ENCODE results near the gene RPTOR. TPM values are rescaled to one million over a fixed set of nuclear protein-coding genes. Genes with fewer than 3 reads are reported as not detected.

Gene RPTOR
- total RNA-seq, 2 donors from 2014 or later = 62.0 to 228 TPM

DNA sequence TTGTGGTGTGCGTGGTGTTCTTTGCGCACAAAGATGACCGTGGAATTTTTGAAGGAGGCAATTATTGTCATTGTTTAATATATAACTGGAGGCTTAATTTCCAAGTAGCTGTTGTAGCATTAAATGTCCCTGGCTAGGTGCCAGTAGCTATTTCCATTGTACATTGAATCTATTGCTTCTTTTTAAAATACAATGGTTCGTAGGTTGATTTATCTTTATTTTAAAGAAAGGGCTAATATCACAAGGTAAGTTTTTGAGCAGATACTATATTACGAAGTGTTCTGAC lies 127.1 kb downstream of the RPTOR start:
- Mint-ChIP-seq H3K9me3 (no peaks in the 10 kb centered on the region), H3K4me3 (no peak overlapping the region), H3K36me3 (ENCODE audit: low read depth) (peaks cover 5% of the 10 kb centered on the region), H3K4me1 (peaks cover 44% of the 10 kb centered on the region), H3K27me3 (no peaks in the 10 kb centered on the region), H3K27ac (no peak overlapping the region)
- no peak for ATAC-seq (replicated peaks)

GRCh38 chr17:80673152-80673920 lies 128.7 kb downstream of the RPTOR start:
- Mint-ChIP-seq H3K4me3 (peak overlapping the region; percentile 63), H3K36me3 (ENCODE audit: low read depth) (peaks cover 10% of the 10 kb centered on the region), H3K4me1 (peaks cover 45% of the 10 kb centered on the region), H3K27me3 (no peaks in the 10 kb centered on the region), H3K9me3 (no peaks in the 10 kb centered on the region), H3K27ac (peak overlapping the region; percentile 24)
- ATAC-seq (replicated peaks) = peak; percentile 18

GRCh38 chr17:80675438-80676095 lies 130.9 kb downstream of the RPTOR start:
- no peak for ATAC-seq (replicated peaks)
- H3K36me3 Mint-ChIP-seq (ENCODE audit: low read depth) = peaks cover 10% of the 10 kb centered on the region
- peak overlapping the region; percentile 87 for H3K27ac Mint-ChIP-seq
- H3K4me3 Mint-ChIP-seq = peak overlapping the region; percentile 66
- H3K9me3 Mint-ChIP-seq = no peaks in the 10 kb centered on the region
- no peaks in the 10 kb centered on the region for H3K27me3 Mint-ChIP-seq
- H3K4me1 Mint-ChIP-seq = peaks cover 46% of the 10 kb centered on the region

DNA sequence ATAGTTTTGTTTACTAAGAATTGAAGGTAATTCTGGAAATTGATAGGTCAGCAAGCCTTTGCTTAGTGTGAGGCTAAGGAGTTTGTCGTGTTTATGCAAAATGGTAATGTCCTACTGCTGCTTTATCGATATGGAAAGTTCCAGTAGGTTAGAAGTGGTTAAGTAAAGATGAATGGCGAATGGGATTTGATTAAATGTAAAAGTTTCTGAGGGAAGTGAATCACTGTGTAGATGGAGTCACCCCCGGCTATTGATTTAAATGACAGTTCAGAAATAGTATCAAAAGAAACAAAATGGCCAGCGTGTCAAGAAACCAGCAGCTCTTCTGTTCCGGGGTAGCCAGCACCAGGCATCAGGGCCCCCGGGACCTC lies 131.4 kb downstream of the RPTOR start:
- Mint-ChIP-seq H3K4me3 (peak overlapping the region; percentile 66), H3K27ac (peak overlapping the region; percentile 87), H3K27me3 (no peaks in the 10 kb centered on the region), H3K4me1 (peaks cover 44% of the 10 kb centered on the region), H3K36me3 (ENCODE audit: low read depth) (peaks cover 8% of the 10 kb centered on the region), H3K9me3 (no peaks in the 10 kb centered on the region)
- ATAC-seq (replicated peaks) = peak; percentile 52

DNA sequence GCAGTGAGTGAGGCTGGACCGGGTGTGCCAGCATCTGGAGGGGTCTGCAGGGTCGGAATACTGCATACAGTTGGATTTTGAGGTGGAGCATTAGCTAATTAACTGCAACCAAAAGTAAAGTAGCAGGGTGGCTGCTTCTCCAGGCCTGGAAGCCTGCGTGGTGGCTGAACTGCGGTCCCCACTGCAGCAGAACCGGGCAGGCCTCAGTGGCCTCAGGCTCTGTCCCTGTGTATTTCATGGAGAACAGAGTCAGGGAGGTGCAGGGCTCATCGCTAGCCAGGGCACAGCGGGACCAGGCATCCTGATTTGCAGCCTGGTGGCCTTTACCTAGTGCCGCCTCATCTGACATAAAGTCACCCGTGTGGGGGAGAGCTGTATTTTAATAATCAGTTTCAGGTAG lies 131.9 kb downstream of the RPTOR start:
- no peak for ATAC-seq (replicated peaks)
- Mint-ChIP-seq H3K27ac (peak overlapping the region; percentile 87), H3K4me1 (peaks cover 40% of the 10 kb centered on the region), H3K4me3 (peak overlapping the region; percentile 66), H3K9me3 (no peaks in the 10 kb centered on the region), H3K36me3 (ENCODE audit: low read depth) (peaks cover 5% of the 10 kb centered on the region), H3K27me3 (no peaks in the 10 kb centered on the region)

DNA sequence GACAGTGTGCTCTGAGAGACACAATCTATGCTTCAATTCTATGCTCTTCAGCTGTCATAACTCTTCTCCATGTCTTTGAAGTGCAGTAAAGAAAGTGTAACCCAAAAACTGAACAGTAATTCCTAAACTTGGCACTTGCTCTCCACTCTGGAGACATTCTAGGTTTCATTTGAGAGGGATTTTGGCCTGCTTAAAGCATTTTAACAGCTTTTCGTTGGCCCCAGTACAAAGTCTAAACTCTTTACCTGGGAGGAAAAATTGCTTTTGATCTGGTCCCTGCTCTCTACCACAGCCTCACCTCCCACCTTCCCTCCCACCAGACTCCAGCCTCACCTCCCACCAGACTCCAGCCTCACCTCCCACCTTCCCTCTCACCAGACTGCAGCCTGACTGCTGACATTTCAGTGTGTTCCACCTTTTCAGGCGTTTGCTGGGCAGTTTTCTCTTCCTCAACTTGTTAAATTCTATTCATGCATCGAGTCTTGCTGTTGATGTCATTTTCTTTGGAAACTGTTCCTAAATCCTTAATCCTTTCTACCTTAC lies 132.6 kb downstream of the RPTOR start:
- H3K27me3 Mint-ChIP-seq = no peaks in the 10 kb centered on the region
- H3K36me3 Mint-ChIP-seq (ENCODE audit: low read depth) = peaks cover 5% of the 10 kb centered on the region
- H3K4me1 Mint-ChIP-seq = peaks cover 40% of the 10 kb centered on the region
- peak; percentile 25 for ATAC-seq (replicated peaks)
- H3K27ac Mint-ChIP-seq = peak overlapping the region; percentile 87
- H3K4me3 Mint-ChIP-seq = peak overlapping the region; percentile 66
- H3K9me3 Mint-ChIP-seq = no peaks in the 10 kb centered on the region

- Mint-ChIP-seq H3K4me3 (peak overlapping the region; percentile 66), H3K9me3 (no peaks in the 10 kb centered on the region), H3K36me3 (ENCODE audit: low read depth) (peaks cover 14% of the 10 kb centered on the region), H3K27ac (peak overlapping the region; percentile 87), H3K4me1 (peaks cover 30% of the 10 kb centered on the region), H3K27me3 (no peaks in the 10 kb centered on the region)
- ATAC-seq (replicated peaks) = no peak
These were observed 135.2 kb downstream of the RPTOR start for GRCh38 chr17:80679816-80680215.

GRCh38 chr17:80681215-80681614 lies 136.6 kb downstream of the RPTOR start:
- Mint-ChIP-seq H3K4me3 (no peak overlapping the region), H3K36me3 (ENCODE audit: low read depth) (peaks cover 14% of the 10 kb centered on the region), H3K27me3 (no peaks in the 10 kb centered on the region), H3K4me1 (peaks cover 23% of the 10 kb centered on the region), H3K9me3 (no peaks in the 10 kb centered on the region), H3K27ac (no peak overlapping the region)
- ATAC-seq (replicated peaks) = no peak

GRCh38 chr17:80682372-80682771 lies 137.7 kb downstream of the RPTOR start:
- peaks cover 20% of the 10 kb centered on the region for H3K4me1 Mint-ChIP-seq
- H3K4me3 Mint-ChIP-seq = no peak overlapping the region
- H3K27ac Mint-ChIP-seq = peak overlapping the region; percentile 41
- H3K36me3 Mint-ChIP-seq (ENCODE audit: low read depth) = peaks cover 13% of the 10 kb centered on the region
- no peaks in the 10 kb centered on the region for H3K9me3 Mint-ChIP-seq
- no peaks in the 10 kb centered on the region for H3K27me3 Mint-ChIP-seq
- no peak for ATAC-seq (replicated peaks)

DNA sequence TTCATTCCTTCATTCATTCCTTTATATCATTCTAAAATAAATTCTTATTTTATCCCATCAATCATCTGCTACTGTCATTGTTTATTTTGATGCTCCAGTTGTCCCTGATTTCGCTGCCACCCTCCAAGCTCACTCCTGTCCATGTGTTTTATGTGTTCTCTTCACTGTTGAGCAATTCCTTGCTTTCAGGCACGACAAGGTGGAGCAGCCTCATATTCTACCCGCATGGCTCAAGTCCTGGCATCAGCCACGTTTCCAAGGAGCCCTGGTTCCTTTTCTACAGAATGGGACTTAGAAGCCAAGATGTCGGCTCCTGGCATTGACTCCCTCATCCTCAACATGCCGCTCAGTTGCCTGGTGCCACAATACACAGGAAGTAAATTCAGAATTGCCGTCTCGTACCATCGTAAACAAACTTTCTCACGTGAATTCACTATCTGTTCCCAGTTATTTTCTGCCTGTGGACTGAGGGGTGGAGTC lies 139.0 kb downstream of the RPTOR start:
- H3K27me3 Mint-ChIP-seq = no peaks in the 10 kb centered on the region
- H3K9me3 Mint-ChIP-seq = no peaks in the 10 kb centered on the region
- H3K27ac Mint-ChIP-seq = peak overlapping the region; percentile 65
- ATAC-seq (replicated peaks) = no peak
- peaks cover 7% of the 10 kb centered on the region for H3K4me1 Mint-ChIP-seq
- peaks cover 9% of the 10 kb centered on the region for H3K36me3 Mint-ChIP-seq (ENCODE audit: low read depth)
- no peak overlapping the region for H3K4me3 Mint-ChIP-seq

DNA sequence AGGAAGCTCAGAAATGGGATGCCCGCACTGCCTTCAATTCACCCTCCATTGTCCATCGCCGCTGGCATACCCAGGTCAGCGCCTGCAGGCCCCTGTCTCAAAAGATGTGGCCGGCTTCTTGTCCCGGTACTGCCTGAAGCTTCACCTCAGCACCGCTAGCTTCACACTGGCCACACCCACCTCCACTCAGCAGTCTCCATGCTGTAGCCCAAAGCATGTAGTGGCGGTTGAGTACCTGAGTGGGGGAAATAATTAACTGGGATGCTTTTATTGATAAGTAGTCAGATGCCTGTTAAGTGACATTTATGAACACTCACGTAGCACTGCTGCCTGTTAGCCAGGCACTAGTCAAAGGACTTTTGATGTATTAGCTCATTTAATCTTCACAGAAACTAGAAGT lies 143.2 kb downstream of the RPTOR start:
- peak overlapping the region; percentile 28 for H3K27ac Mint-ChIP-seq
- peaks cover 11% of the 10 kb centered on the region for H3K36me3 Mint-ChIP-seq (ENCODE audit: low read depth)
- H3K4me3 Mint-ChIP-seq = no peak overlapping the region
- H3K9me3 Mint-ChIP-seq = no peaks in the 10 kb centered on the region
- peaks cover 17% of the 10 kb centered on the region for H3K4me1 Mint-ChIP-seq
- no peaks in the 10 kb centered on the region for H3K27me3 Mint-ChIP-seq
- ATAC-seq (replicated peaks) = no peak

- H3K27ac Mint-ChIP-seq = no peak overlapping the region
- H3K4me3 Mint-ChIP-seq = no peak overlapping the region
- no peak for ATAC-seq (replicated peaks)
- H3K27me3 Mint-ChIP-seq = no peaks in the 10 kb centered on the region
- peaks cover 8% of the 10 kb centered on the region for H3K36me3 Mint-ChIP-seq (ENCODE audit: low read depth)
- H3K9me3 Mint-ChIP-seq = no peaks in the 10 kb centered on the region
- peaks cover 17% of the 10 kb centered on the region for H3K4me1 Mint-ChIP-seq
These were observed 144.5 kb downstream of the RPTOR start for GRCh38 chr17:80689129-80689619.

DNA sequence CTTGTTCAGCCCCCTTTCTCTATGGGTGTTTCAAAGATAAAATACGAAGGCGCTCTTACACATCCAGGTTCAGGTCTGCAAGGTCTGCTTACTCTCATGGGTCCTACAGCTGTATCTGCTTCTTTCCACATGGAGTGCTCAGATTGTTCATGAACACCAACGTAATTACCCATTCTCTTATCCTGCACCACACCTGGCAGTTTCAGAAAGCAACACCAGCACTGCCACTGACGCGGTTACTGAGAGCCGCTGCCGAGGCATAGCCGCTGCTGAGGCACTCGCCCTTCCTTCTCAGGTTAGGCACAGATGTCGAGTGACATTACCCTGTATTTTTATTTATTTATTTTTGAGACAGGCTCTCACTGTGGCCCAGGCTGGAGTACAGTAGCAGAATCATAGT lies 147.1 kb downstream of the RPTOR start:
- H3K4me3 Mint-ChIP-seq = no peak overlapping the region
- peaks cover 8% of the 10 kb centered on the region for H3K36me3 Mint-ChIP-seq (ENCODE audit: low read depth)
- H3K27me3 Mint-ChIP-seq = no peaks in the 10 kb centered on the region
- no peak overlapping the region for H3K27ac Mint-ChIP-seq
- peaks cover 33% of the 10 kb centered on the region for H3K4me1 Mint-ChIP-seq
- no peak for ATAC-seq (replicated peaks)
- no peaks in the 10 kb centered on the region for H3K9me3 Mint-ChIP-seq

DNA sequence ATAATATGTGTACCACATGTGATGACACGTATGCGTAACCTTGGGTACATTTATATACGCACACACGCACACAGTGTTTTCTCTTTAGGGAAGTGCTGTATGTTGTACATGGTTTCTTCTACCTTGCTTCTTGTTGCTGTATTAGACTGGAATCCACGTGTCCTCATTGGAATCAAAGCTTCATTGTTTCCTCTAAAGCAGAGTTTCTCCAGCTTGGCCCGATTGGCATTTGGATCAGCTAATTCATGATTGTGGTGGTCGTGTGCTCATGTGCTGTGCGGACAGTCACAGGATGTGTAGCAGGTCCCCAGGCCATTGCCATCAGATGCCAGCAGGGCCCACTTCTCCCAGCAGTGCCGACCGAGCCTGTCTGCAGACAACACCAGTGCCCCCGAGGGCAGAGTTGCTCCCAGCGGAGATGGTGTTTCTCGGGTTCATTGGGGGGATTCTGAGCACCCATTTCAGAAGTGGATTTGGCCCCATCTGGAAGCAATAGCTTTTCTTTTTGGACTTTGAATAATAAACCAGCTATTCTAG lies 148.4 kb downstream of the RPTOR start:
- H3K36me3 Mint-ChIP-seq (ENCODE audit: low read depth) = peaks cover 8% of the 10 kb centered on the region
- peak overlapping the region; percentile 52 for H3K27ac Mint-ChIP-seq
- H3K27me3 Mint-ChIP-seq = no peaks in the 10 kb centered on the region
- no peak overlapping the region for H3K4me3 Mint-ChIP-seq
- H3K9me3 Mint-ChIP-seq = no peaks in the 10 kb centered on the region
- H3K4me1 Mint-ChIP-seq = peaks cover 29% of the 10 kb centered on the region
- ATAC-seq (replicated peaks) = no peak

GRCh38 chr17:80693511-80693910 lies 148.9 kb downstream of the RPTOR start:
- peaks cover 32% of the 10 kb centered on the region for H3K4me1 Mint-ChIP-seq
- H3K27ac Mint-ChIP-seq = peak overlapping the region; percentile 52
- peaks cover 8% of the 10 kb centered on the region for H3K36me3 Mint-ChIP-seq (ENCODE audit: low read depth)
- ATAC-seq (replicated peaks) = no peak
- H3K27me3 Mint-ChIP-seq = no peaks in the 10 kb centered on the region
- H3K9me3 Mint-ChIP-seq = no peaks in the 10 kb centered on the region
- H3K4me3 Mint-ChIP-seq = no peak overlapping the region

Data from activated T-helper 17 cell treated with anti-CD3 and anti-CD28 coated beads, Interleukin-2, amount 50 U/mL, for 72 hours (primary cell).